D721Med (cell line): Measurements from ENCODE around the gene KCNN4.

Source experiments
- DNase-seq: peaks from one replicate; pipeline ENCODE4 v3.0.0; 2011; ENCODE audit warnings: low spot score; ENCODE audit not compliant: insufficient read length
- FAIRE-seq: peaks from 2 replicates; lab custom pipeline; 2011; peaks lifted over from hg19 to GRCh38; lab: Jason Lieb, UNC
- CTCF ChIP-seq: IDR thresholded peaks from 2 replicates; pipeline ENCODE4 v1.5.1; 2012; ENCODE audit warnings: mild to moderate bottlenecking, control low read depth; ENCODE audit not compliant: insufficient read depth; ENCODE audit errors: missing control alignments

Gene KCNN4

GRCh38 chr19:43804432-43804831 is 23.7 kb upstream of the KCNN4 start:
- FAIRE-seq (no peak), DNase-seq (no peak)
- TF ChIP-seq CTCF = no peak

GRCh38 chr19:43802216-43802951 is 21.6 kb upstream of the KCNN4 start, which contains the start of gene LYPD5:
Gene LYPD5 (minus strand): TSS chr19:43802447. CDS start chr19:43802380, 67 bp downstream.
- FAIRE-seq (no peak), DNase-seq (no peak)
- TF ChIP-seq CTCF = no peak

- no peak for DNase-seq
- no peak for TF ChIP-seq CTCF
- FAIRE-seq = no peak
Measured at GRCh38 chr19:43799502-43800142, 18.8 kb upstream of the KCNN4 start.

- no peak for DNase-seq
- no peak for TF ChIP-seq CTCF
- no peak for FAIRE-seq
Measured at GRCh38 chr19:43798546-43799409, 18.0 kb upstream of the KCNN4 start.

GRCh38 chr19:43798026-43798545 is 17.3 kb upstream of the KCNN4 start:
- no peak for FAIRE-seq
- DNase-seq = no peak
- TF ChIP-seq CTCF = no peak

- FAIRE-seq (no peak), DNase-seq (no peak)
- TF ChIP-seq CTCF = no peak
Measured at GRCh38 chr19:43797556-43797955, 16.8 kb upstream of the KCNN4 start.
